GM18861 (cell line): ENCODE measurements around the gene TMEM109.

Experiments
- ATAC-seq: cut with Tn5 transposase; IDR thresholded peaks from one replicate; pipeline ENCODE4 v1.9.1; 2021; ENCODE audit not compliant: unreplicated experiment

The TMEM109 gene

DNA sequence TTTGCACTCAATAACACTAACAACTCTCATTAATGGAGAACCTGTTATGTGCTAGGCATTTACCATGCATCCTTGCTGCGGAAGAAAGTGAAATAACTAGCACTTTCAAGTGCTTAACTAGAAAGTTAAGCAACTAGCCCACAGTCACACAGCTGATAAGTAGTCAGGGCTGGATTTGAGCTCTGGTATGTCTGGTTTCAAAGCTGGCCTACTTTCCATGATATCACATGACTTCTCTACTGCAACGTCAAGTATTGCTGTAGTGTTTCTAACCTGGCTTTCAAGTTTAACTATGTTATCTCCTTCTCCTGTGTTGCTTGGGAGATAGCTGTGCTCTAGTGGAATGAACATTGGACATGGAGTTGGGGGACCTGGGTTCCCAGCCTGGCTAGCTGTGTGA is 25.9 kb downstream of the TMEM109 start:
- ATAC-seq = no peak

DNA sequence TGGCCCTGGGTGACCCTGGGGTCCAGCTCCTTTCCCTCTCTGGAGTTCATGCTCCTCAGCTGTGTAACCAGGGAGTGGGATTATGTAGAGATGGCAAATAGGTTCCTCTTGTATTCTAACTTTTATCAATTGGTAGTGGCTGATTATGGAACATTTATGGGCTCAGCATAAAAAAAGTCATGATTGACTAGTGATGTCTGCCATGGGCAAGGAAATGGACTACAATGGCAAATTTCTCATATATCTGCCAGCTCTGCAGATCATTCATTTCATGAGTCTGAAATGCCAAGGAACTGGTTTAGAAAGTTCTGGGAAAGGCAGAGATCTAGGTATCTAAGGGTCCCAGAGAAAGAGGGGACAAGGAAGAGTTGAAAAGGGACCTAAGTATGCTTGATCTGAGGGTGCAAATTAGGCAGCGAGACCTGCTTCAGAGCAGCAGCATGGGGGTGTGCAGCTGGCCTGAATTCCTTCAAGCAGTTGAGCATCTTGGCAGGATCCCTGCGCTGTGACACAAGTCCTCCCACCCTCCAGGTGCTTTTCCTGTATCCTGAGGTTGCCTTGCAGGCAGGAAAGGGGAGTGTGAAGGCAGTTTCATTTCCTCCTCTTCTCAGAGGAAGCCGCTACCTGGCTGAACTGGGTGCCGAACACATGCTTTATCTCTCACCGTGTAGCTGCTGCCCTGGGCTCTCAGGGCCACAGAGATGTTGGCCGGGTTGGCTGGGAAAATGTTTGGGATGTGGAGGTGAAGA is 27.6 kb downstream of the TMEM109 start:
- ATAC-seq = no peak

DNA sequence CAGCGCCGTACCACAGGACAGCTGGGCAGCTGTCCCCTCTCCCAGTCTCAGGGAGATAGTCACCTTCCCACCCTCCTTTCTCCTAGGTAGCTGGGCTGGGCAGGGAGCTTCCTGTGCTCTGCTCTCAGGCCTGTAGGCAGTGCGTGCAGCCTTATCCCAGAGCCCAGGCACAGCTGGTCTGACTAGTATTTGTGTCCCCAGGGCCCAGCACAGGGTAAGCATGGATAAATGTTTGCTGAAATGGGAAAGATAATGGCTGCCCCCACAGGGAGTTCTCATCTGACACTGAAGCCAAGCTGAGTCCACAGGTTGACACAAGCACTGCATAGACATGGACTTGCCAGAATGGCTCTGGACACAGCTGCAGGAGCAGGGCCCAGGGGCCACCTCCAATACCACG is 28.3 kb downstream of the TMEM109 start:
- ATAC-seq = no peak

DNA sequence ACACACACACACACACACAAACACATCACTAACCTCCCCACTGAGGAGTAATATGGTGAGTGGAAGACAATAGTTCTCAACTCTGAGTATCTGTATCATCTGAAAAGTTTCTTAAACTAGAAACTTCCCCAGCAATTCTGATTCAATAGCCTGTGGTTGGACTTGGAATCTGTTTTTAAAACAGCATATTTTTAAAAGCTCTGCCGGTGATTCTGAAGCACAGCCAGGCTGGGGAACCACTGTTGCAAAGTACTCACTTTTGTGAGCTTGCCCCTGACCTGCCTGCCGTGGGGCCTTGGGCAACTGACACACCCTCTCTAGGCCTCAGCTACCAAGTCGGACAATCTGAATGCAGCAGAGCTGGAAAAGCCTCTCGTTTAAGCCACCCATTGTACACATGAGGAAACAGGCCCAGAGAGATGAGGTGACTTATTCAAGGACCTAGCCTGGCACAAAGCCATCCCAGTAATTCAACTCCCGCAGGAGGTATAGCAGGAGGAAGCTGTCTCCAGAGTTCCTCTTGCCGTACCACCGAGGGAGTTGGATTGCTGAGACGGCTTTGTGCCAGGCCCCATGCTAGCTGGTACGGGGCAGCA is 29.1 kb downstream of the TMEM109 start:
- ATAC-seq = no peak

GRCh38 chr11:60944490-60945294 is 30.7 kb downstream of the TMEM109 start:
- no peak for ATAC-seq

DNA sequence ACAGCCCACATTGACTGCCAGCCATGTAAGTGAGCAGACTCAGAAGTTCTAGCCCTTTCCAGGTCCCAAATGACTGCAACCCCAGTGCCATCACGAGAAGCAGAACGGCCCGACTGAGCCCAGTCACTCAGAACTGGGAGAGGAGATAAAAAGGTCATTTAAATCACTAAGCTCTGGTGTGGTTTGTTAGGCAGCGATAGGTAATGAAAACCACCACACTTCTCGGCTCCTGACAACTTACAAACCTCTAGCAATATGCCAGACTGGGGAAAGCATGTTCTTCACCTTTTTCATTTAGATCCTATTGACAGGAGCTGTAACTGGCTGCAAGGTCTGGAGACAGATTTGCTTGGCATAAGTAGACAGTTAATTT is 31.3 kb downstream of the TMEM109 start:
- no peak for ATAC-seq

- ATAC-seq = no peak
Observed at GRCh38 chr11:60946601-60947264, 32.8 kb downstream of the TMEM109 start.

DNA sequence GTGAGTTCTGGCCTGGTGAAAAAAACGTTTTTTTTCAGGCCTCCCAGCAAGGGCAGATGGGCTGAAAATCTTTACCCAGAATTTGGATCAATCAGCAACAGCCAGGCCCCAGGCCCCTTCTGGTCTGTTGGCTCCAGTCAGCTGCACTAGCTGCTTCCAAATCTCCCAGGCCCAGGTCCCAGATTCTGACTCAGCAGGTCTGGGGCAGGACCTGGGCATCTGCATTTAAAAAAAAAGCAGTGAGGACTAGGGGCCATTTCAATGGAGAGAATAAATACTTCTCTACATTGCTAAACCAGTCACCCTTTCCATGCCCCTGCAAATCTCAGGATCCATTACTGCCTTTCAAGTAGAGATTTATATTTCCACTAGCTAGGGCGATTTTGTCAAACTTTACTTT is 33.7 kb downstream of the TMEM109 start:
- no peak for ATAC-seq

DNA sequence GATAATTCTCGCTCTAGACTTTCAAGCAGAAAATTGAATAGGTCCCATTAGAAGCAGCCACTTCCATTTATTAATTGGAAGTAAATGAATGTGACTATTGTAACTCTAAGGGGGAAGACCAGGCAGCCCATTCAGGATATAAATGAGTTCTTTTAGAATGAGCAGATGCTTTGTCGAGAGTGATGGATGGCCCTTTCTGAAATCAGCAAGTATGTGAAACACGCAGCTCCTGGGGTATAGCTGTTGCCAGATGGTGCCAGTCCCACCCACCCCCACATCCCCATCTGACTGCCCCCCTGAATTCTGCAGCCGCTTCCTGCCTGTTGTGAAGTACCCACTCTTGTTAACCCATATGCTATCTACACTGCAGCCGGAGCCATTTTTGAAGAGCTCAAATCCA is 34.3 kb downstream of the TMEM109 start:
- no peak for ATAC-seq

GRCh38 chr11:60950024-60950423 is 36.1 kb downstream of the TMEM109 start:
- ATAC-seq = no peak

DNA sequence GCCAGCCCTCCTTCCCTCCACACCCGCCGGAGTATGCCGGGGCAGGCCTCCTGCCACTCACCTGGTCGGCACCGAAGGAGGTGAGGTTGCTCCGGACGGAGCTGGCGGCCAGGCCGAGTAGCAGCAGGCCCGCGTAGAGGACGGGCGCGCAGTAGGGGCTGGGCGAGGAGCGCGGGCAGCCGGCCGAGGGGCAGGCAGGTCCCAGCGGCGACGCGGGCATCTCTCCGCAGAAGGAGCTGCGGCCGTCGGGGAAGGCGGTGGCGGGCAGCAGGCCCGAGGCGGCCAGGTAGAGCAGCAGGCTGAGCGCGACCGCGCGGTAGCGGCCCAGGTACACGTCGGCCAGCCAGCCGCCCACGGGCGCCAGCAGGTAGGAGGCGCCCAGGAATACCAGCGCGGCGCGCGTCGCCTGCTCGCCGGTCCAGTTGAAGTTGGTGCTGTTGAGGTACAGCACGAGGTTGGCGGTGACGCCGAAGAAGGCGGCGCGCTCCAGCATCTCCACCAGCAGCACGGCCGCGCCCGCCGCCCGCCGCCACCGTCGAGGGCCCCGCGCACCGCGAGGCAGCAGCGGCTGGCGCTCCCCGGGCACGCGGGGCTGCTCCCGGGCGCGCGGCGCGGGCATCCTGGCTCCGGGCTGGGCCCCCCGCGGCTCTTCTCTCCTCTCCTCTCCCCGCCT is 37.1 kb downstream of the TMEM109 start:
- ATAC-seq = no peak

DNA sequence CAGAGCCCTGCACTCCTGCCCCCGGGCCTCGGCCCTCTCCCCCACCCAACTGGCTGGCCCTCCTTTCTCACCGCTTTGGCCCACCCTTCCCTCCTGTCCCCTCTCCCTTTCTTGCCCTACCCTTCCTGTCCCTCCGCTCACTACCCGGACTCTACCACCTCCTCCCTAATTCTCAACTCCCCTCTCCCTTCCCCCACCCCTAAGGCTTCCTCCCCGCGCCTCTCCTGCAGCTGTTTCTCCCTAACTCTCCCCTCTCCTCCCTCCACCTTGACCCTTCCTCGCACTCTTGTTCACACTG is 37.6 kb downstream of the TMEM109 start:
- no peak for ATAC-seq

DNA sequence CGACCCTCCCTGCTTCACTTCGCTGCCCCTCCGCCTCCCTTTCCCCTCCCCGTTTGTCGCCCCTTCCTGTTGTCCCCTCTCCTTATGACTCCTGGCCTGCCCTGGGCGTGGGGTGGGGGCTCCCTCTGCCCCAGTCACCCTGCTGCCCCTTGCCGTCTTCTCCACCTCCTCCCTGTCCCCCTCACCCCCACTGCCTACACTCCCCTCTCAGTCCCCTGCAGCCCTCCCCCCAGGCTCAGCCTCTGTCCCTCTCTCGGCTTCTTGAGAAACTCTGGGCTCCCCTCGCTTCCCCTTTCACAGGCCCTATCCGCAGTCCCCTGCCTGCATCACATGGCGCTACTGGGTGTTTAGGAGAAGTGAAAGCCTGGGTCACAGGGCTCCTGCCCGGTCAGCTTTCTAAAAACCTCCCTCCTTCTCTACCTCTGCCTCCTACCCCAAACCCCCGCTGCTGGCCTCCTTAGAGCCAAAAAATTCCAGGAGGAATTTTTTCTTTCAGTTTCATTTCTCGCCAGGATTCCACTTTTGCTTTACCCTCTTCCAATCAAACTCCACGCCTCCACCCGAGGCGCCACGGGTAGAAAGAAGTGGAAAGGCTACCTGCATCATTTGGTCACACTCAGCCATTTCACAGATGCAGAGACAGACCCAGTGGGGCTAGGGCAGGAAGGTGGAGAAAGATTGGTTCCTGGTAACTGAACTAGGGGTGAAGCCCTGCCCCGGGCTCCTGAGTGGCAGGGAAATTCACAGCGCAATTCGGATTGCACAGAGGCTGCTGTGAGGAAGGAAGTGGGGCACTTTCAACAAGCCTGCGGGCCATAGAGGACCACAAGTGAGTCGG is 38.2 kb downstream of the TMEM109 start, which contains the start of gene SLC15A3:
Gene SLC15A3, minus strand, starts transcription at position 273 of the 838 bp plus-strand sequence. CDS start 625 bp downstream, outside the sequence.
- peak; percentile 76 for ATAC-seq

GRCh38 chr11:60952742-60953170 is 38.8 kb downstream of the TMEM109 start:
- no peak for ATAC-seq

GRCh38 chr11:60953781-60954180 is 39.8 kb downstream of the TMEM109 start:
- no peak for ATAC-seq

DNA sequence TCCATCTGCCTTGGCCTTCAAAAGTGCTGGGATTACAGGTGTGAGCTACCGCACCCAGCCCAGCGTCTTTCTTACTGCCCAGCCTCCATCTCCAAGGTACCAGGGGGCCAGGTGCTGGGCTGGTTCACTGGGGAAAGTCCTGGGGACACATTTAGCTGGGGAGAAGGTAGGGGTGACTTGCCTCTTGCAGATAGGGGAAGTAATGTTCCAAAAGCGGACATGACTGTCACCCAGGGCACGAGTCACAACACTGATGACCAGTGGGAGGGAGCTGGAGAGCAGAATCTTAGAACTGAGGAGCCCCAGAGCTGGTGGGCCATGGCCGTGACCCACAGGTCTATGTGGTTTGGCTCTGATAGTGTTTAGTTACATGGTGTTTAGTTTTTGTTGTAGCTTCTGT is 40.5 kb downstream of the TMEM109 start:
- ATAC-seq = no peak

- no peak for ATAC-seq
Observed at GRCh38 chr11:60955571-60955970, 41.6 kb downstream of the TMEM109 start.

DNA sequence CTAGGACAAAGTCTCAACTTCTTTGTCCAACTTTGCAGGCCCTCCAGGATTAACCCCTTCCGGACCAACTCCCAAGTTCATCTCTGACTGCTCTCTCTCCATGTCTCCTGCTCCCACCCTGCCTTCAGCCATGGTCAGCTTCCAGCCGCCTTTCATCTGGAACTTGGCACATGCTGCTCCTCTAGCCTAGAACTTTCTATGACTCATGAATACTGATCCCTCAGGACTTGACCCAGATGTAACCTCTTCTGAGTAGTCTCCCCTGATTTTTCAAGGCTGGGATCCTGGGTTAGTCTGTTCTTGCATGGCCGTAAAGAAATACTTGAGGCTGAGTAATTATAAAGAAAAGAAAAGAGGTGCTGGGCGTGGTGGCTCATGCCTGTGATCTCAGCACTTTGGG is 43.2 kb downstream of the TMEM109 start:
- ATAC-seq = no peak

GRCh38 chr11:60959431-60959830 is 45.5 kb downstream of the TMEM109 start:
- no peak for ATAC-seq

GRCh38 chr11:60960405-60960804 is 46.4 kb downstream of the TMEM109 start:
- ATAC-seq = no peak
